H7 (cell line): ENCODE data around the gene ARHGEF5. TPM values are rescaled to one million over a fixed set of nuclear protein-coding genes. Genes with fewer than 3 reads are reported as not detected.
"Not testable (repeated sequence)": the region's sequence is repeated elsewhere in the genome, so short reads cannot be mapped to it uniquely, and the experiment has no call there.

Source experiments
- DNase-seq: peaks from one replicate; pipeline ENCODE4 v3.0.0; 2012
- H3K27me3 ChIP-seq: 2 replicates; pipeline ENCODE4 v1.6.0; 2011; ENCODE audit warnings: mild to moderate bottlenecking, low read length; ENCODE audit not compliant: control insufficient read depth, insufficient read depth
- H3K36me3 ChIP-seq: replicated peaks from 2 replicates; pipeline ENCODE4 v1.5.1; 2011; ENCODE audit warnings: low read length; ENCODE audit not compliant: control insufficient read depth, insufficient read depth
- H3K4me3 ChIP-seq: 2 replicates; pipeline ENCODE4 v1.5.1; 2011; ENCODE audit warnings: low read depth, mild to moderate bottlenecking, control low read depth, low read length, moderate library complexity; ENCODE audit not compliant: insufficient read depth
- total RNA-seq: library from RNA; depleted of rRNA; stranded (reverse); fragments of >200 nt; shearing (Covaris generic); gene quantifications from 2 replicates; pipeline ENCODE4 v1.2.3, GENCODE V29; 2014

ARHGEF5 gene
- total RNA-seq, 1 experiment from 2014 or later: 10.4 TPM

GRCh38 chr7:144398291-144398690, 43.1 kb downstream of the ARHGEF5 start:
- H3K36me3 ChIP-seq: no peaks in the 10 kb centered on the region
- DNase-seq: no peak

GRCh38 chr7:144398911-144399310, 43.7 kb downstream of the ARHGEF5 start:
- DNase-seq: no peak
- H3K36me3 ChIP-seq: no peaks in the 10 kb centered on the region
- no peak overlapping the region for H3K4me3 ChIP-seq
- H3K27me3 ChIP-seq: no peaks in the 10 kb centered on the region

More at GRCh38 chr7:144398291-144398690, 43.1 kb downstream of the ARHGEF5 start:
- no peak overlapping the region for H3K4me3 ChIP-seq
- no peaks in the 10 kb centered on the region for H3K27me3 ChIP-seq

GRCh38 chr7:144399946-144400345, 44.7 kb downstream of the ARHGEF5 start:
- Histone ChIP-seq H3K36me3 (no peaks in the 10 kb centered on the region), H3K4me3 (no peak overlapping the region), H3K27me3 (no peaks in the 10 kb centered on the region)
- no peak for DNase-seq

GRCh38 chr7:144401490-144401889, 46.3 kb downstream of the ARHGEF5 start:
- no peak for DNase-seq
- no peak overlapping the region for H3K4me3 ChIP-seq
- H3K36me3 ChIP-seq: no peaks in the 10 kb centered on the region
- no peaks in the 10 kb centered on the region for H3K27me3 ChIP-seq

GRCh38 chr7:144403102-144403501, 47.9 kb downstream of the ARHGEF5 start:
- H3K36me3 ChIP-seq: no peaks in the 10 kb centered on the region
- no peaks in the 10 kb centered on the region for H3K27me3 ChIP-seq
- DNase-seq: no peak
- H3K4me3 ChIP-seq: no peak overlapping the region

- Histone ChIP-seq H3K27me3 (no peaks in the 10 kb centered on the region), H3K36me3 (no peaks in the 10 kb centered on the region), H3K4me3 (no peak within 1 kb of the TSS)
- peak; percentile 60 for DNase-seq
These were observed 48.5 kb downstream of the ARHGEF5 start, which contains the start of gene NOBOX for GRCh38 chr7:144403649-144404061. Gene NOBOX, minus strand, starts transcription at chr7:144403693.

GRCh38 chr7:144404946-144405345, 49.7 kb downstream of the ARHGEF5 start:
- no peaks in the 10 kb centered on the region for H3K36me3 ChIP-seq
- no peaks in the 10 kb centered on the region for H3K27me3 ChIP-seq
- H3K4me3 ChIP-seq: no peak overlapping the region
- no peak for DNase-seq

- H3K36me3 ChIP-seq: no peaks in the 10 kb centered on the region
- peak; percentile 40 for DNase-seq
These were observed 52.2 kb downstream of the ARHGEF5 start for GRCh38 chr7:144407266-144407931.

GRCh38 chr7:144408121-144408520, 52.9 kb downstream of the ARHGEF5 start:
- H3K36me3 ChIP-seq: no peaks in the 10 kb centered on the region
- no peak for DNase-seq
- H3K27me3 ChIP-seq: no peaks in the 10 kb centered on the region

More at GRCh38 chr7:144407266-144407931, 52.2 kb downstream of the ARHGEF5 start:
- Histone ChIP-seq H3K4me3 (no peak overlapping the region), H3K27me3 (no peaks in the 10 kb centered on the region)

GRCh38 chr7:144410441-144410840, 55.2 kb downstream of the ARHGEF5 start:
- DNase-seq: no peak
- no peaks in the 10 kb centered on the region for H3K27me3 ChIP-seq
- no peaks in the 10 kb centered on the region for H3K36me3 ChIP-seq
- H3K4me3 ChIP-seq: no peak overlapping the region

More at GRCh38 chr7:144408121-144408520, 52.9 kb downstream of the ARHGEF5 start:
- no peak overlapping the region for H3K4me3 ChIP-seq

GRCh38 chr7:144414815-144415214, 59.6 kb downstream of the ARHGEF5 start:
- H3K36me3 ChIP-seq: no peaks in the 10 kb centered on the region
- H3K4me3 ChIP-seq: no peak overlapping the region
- no peaks in the 10 kb centered on the region for H3K27me3 ChIP-seq
- DNase-seq: no peak

- no peak for DNase-seq
- no peak overlapping the region for H3K4me3 ChIP-seq
- H3K36me3 ChIP-seq: no peaks in the 10 kb centered on the region
- no peaks in the 10 kb centered on the region for H3K27me3 ChIP-seq
These were observed 60.7 kb downstream of the ARHGEF5 start for GRCh38 chr7:144415858-144416257.

GRCh38 chr7:144416341-144416740, 61.1 kb downstream of the ARHGEF5 start:
- no peak for DNase-seq
- no peaks in the 10 kb centered on the region for H3K27me3 ChIP-seq
- no peaks in the 10 kb centered on the region for H3K36me3 ChIP-seq
- H3K4me3 ChIP-seq: no peak overlapping the region

GRCh38 chr7:144418931-144419330, 63.7 kb downstream of the ARHGEF5 start:
- not testable (repeated sequence) for H3K27me3 ChIP-seq, DNase-seq, H3K36me3 ChIP-seq, H3K4me3 ChIP-seq

- not testable (repeated sequence) for H3K36me3 ChIP-seq, H3K4me3 ChIP-seq, DNase-seq, H3K27me3 ChIP-seq
These were observed 72.3 kb downstream of the ARHGEF5 start for GRCh38 chr7:144427539-144427938.
